ENCODE results near the gene MIB1. TPM values are rescaled to one million over a fixed set of nuclear protein-coding genes. Genes with fewer than 3 reads are reported as not detected.

Gene MIB1
- total RNA-seq, 1 experiment from 2014 or later = 66.3 TPM

- ChIA-PET POLR2A (interaction anchor here (0.6 kb wide), 1 partner anchor 762 kb away, joined by 5 read pairs; no protein-coding TSS in a partner anchor), CTCF (no interaction called here)
- in situ Hi-C loops (cut with HindIII; ENCODE audit: low pct_unique_long_range_greater_than_20kb, low sequenced_read_pairs) = no loop called here
- BruUV-seq (replicated peaks) = no TSS peak
- peaks cover 9% of the 10 kb centered on the region; the same call in 1 of the 2 replicates for H3K36me3 ChIP-seq (ENCODE audit: control insufficient read depth, insufficient read depth, low read length)
- H3K4me1 ChIP-seq (ENCODE audit: control insufficient read depth, insufficient read depth, low read length) = no peaks in the 10 kb centered on the region
- DNase-seq (ENCODE audit: low read depth, low spot score) = no peak
- no peaks in the 10 kb centered on the region for H3K27me3 ChIP-seq (ENCODE audit: control insufficient read depth, insufficient read depth, low read length)
- ATAC-seq = no peak
- H3K9me3 ChIP-seq (ENCODE audit: control insufficient read depth, insufficient read depth, low read depth, low read length) = peaks cover 5% of the 10 kb centered on the region; the same call in 1 of the 2 replicates
- H3K4me3 ChIP-seq (ENCODE audit: low read depth in 2 of 2, low read length in 2 of 2) = no peak overlapping the region
- TF ChIP-seq REST (IDR thresholded peaks at IDR 0.05; ENCODE audit: insufficient read depth in 1 of 2, low read depth in 2 of 2, low read length in 1 of 2) = no peak
- TF ChIP-seq SIN3A (IDR thresholded peaks at IDR 0.05; ENCODE audit: borderline replicate concordance, insufficient read depth, low read depth, low read length) = no peak
- TF ChIP-seq POLR2AphosphoS5 (IDR thresholded peaks at IDR 0.05; ENCODE audit: low read depth, low read length) = no peak
- H3K27ac ChIP-seq (ENCODE audit: low read length) = no peak overlapping the region
- intact Hi-C loops (cut with micrococcal nuclease; ENCODE audit: unreplicated experiment) = no loop called here
These were observed 67.6 kb downstream of the MIB1 start for GRCh38 chr18:21808185-21808584.

- peaks cover 5% of the 10 kb centered on the region; the same call in 1 of the 2 replicates for H3K9me3 ChIP-seq (ENCODE audit: control insufficient read depth, insufficient read depth, low read depth, low read length)
- H3K36me3 ChIP-seq (ENCODE audit: control insufficient read depth, insufficient read depth, low read length) = peaks cover 6% of the 10 kb centered on the region; the same call in 1 of the 2 replicates
These were observed 69.1 kb downstream of the MIB1 start for GRCh38 chr18:21809725-21810124.

More at GRCh38 chr18:21809725-21810124, 69.1 kb downstream of the MIB1 start:
- H3K4me1 ChIP-seq (ENCODE audit: control insufficient read depth, insufficient read depth, low read length) = no peaks in the 10 kb centered on the region
- ATAC-seq (no peak), DNase-seq (ENCODE audit: low read depth, low spot score) (no peak)
- no TSS peak for BruUV-seq (replicated peaks)
- in situ Hi-C loops (cut with HindIII; ENCODE audit: low pct_unique_long_range_greater_than_20kb, low sequenced_read_pairs) = no loop called here
- H3K27ac ChIP-seq (ENCODE audit: low read length) = no peak overlapping the region
- CTCF ChIA-PET = no interaction called here
- H3K27me3 ChIP-seq (ENCODE audit: control insufficient read depth, insufficient read depth, low read length) = no peaks in the 10 kb centered on the region
- no peak overlapping the region for H3K4me3 ChIP-seq (ENCODE audit: low read depth in 2 of 2, low read length in 2 of 2)
- intact Hi-C loops (cut with micrococcal nuclease; ENCODE audit: unreplicated experiment) = no loop called here
- TF ChIP-seq TCF7L2 (IDR thresholded peaks at IDR 0.05; ENCODE audit: low read depth, low read length) (no peak), REST (IDR thresholded peaks at IDR 0.05; ENCODE audit: insufficient read depth in 1 of 2, low read depth in 2 of 2, low read length in 1 of 2) (no peak), SIN3A (IDR thresholded peaks at IDR 0.05; ENCODE audit: borderline replicate concordance, insufficient read depth, low read depth, low read length) (no peak), CTCF (IDR thresholded peaks at IDR 0.05) (no peak), POLR2AphosphoS5 (IDR thresholded peaks at IDR 0.05; ENCODE audit: low read depth, low read length) (no peak)
- POLR2A ChIA-PET = no interaction called here
